Measurements from ENCODE around the gene B4GALNT3.
A peak's percentile ranks its signal among the peaks of the same experiment; 100 is the strongest.

Gene B4GALNT3

DNA sequence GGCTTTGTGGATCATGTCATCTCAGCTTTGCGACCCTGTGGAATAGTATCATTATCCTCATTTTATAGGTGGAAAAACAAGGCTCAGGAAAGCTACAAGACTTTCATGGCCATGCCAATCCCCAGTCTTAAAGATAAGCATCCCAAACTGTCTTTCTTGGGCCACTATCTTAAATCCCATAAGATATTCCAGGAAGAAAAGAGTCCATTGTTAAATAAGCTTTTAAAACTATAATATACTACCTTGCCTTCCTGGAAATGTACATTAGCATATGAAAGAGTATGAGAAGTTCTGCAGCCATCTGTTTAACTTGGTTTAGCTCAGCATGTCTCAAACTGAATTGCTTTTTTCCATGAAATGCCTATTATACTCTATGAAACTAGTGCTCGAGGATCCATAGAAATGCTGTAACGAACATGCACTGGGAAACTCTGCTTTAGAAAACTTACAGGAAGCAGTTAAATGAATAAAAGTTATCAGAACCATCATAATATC lies 77.1 kb downstream of the B4GALNT3 start:
- Histone ChIP-seq H4K20me1 (peaks cover 0 to 4% (median 0%) of the 10 kb centered on the region in 11 experiments; a peak in 1 of 22 replicates), H3K4me2 (no peak overlapping the region), H3K4me1 (peaks cover 16 to 28% (median 21%) of the 10 kb centered on the region in 10 experiments), H3K4me3 (no peak overlapping the region), H3K27ac (no peak overlapping the region), H3K9ac (no peak overlapping the region), H3K27me3 (no peaks in the 10 kb centered on the region), H3K36me3 (no peaks in the 10 kb centered on the region), H3K9me3 (replicated peaks in 1 of 11) (peaks cover 9 to 17% (median 12%) of the 10 kb centered on the region in 11 experiments)
- no peak for TF ChIP-seq Cebpa-rat (IDR thresholded peaks at IDR 0.05)

DNA sequence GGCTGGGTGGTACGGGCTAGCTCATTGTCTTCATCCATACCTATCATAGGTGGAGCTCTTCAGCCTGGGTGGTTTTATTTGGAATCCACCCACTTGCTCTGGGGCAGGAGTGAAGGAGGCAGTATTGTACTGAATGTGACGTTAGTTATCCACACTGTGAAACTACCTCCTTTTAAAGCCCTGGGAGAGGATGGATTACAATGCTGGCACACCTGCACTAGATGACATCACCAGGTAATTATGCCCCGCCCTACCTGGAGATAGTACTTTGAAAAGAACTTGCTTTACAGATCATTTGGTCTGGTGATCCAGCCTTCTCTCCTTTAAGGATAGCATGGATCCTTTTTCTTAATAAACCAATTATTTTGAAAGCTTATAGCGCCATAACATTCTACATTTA lies 78.0 kb downstream of the B4GALNT3 start:
- Histone ChIP-seq H3K27ac (peak overlapping the region in 1 of 11 experiments; percentile 28; a peak in 2 of 22 replicates), H3K36me3 (no peaks in the 10 kb centered on the region)
- no peak for TF ChIP-seq Cebpa-rat (IDR thresholded peaks at IDR 0.05)

DNA sequence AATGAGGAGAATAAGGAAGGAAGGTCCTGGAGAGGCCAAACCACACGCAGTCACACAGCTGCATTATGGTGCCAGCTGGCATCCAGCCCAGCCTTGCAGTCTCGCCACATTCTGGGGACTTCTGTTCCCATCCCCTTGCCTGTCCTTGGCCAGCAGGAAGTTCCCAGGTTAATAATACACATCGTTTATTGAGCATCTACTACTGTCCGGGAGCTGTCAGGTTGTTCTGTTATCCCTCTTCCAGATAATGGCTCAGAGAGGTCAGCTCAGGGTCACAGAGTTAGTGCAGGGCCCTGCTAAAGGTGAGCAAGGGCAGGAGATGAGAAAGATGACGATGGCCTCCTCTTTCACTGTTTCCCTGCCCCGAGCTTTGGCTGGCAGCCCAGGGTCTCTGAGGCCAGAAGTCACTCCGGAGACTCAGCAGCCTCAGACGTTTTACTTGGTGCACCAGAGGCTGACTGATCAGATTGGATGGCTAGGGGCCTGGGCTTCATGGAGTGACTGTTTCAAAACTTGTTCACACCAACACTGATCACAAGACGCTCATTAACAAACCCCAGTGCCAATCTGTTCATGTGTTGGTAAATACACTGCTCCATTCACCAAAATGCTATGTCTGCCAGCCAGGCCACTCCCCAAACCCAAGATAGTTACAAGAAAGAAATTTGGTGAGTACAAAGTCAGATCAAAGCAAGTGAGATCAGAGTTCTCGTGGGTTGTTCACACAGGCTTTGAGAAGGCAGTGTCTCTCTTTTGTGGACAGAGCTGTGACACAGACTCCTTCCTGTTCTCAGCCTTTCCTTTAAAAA lies 79.2 kb downstream of the B4GALNT3 start:
- Histone ChIP-seq H3K27ac (peak overlapping the region in 8 of 11 experiments; percentile 22 to 47 (median 38); a peak in 14 of 22 replicates), H3K9ac (peak overlapping the region in 1 of 11 experiments; percentile 7; a peak in 3 of 22 replicates), H4K20me1 (peaks cover 0 to 4% (median 0%) of the 10 kb centered on the region in 11 experiments; a peak in 1 of 22 replicates), H3K4me1 (peaks cover 16 to 40% (median 26%) of the 10 kb centered on the region in 10 experiments), H3K4me3 (no peak overlapping the region), H3K27me3 (no peaks in the 10 kb centered on the region), H3K9me3 (replicated peaks in 1 of 11) (no peaks in the 10 kb centered on the region), H3K4me2 (peak overlapping the region; percentile 24 to 86 (median 65)), H3K36me3 (no peaks in the 10 kb centered on the region)
- no peak for TF ChIP-seq Cebpa-rat (IDR thresholded peaks at IDR 0.05)

More for the DNA sequence above, 78.0 kb downstream of the B4GALNT3 start:
- Histone ChIP-seq H3K27me3 (no peaks in the 10 kb centered on the region), H4K20me1 (peaks cover 0 to 4% (median 0%) of the 10 kb centered on the region in 11 experiments; a peak in 1 of 22 replicates), H3K4me3 (no peak overlapping the region), H3K4me2 (peak overlapping the region in 4 of 11 experiments; percentile 66 to 68 (median 67); a peak in 7 of 22 replicates), H3K4me1 (peaks cover 16 to 36% (median 26%) of the 10 kb centered on the region in 10 experiments), H3K9ac (no peak overlapping the region), H3K9me3 (replicated peaks in 1 of 11) (peaks cover 0 to 7% (median 2%) of the 10 kb centered on the region in 11 experiments; a peak in 15 of 22 replicates)

DNA sequence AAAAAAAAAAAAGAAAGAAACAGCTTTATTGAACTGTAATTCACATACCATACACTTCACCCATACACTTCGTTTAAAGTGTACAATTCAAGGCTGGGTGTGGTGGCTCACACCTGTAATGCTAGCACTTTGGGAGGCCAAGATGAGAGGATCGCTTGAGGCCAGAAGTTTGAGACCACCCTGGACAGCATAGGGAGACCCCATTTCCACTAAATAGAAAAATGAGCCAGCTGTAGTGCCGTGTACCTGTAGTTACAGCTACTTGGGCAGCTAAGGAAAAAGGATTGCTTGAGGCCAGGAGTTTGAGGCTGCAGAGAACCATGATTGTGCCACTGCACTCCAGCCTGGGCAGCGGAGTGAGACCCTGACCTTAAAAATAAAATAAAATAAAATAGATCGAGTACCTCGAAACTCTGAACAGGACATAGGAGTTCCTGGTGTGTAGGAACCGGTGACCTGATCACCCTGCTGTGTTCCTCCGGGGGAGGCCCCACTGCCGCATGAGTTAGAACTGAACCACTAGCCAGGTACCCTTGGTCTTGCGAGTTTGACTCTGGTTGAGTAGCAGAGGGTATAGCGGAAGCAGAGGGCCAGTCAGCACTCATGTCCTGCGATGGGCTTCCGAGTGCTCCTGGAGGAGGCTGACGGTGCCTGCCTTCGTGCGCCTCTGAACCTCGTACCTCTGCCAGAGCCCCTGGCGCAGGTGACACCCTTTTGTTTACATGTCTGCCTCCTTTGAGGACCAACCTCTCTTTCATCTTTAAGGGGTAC lies 80.0 kb downstream of the B4GALNT3 start:
- Histone ChIP-seq H3K9me3 (replicated peaks in 1 of 11) (no peaks in the 10 kb centered on the region), H3K4me2 (peak overlapping the region; percentile 24 to 86 (median 65); a peak in 19 of 22 replicates), H4K20me1 (peaks cover 0 to 4% (median 0%) of the 10 kb centered on the region in 11 experiments; a peak in 1 of 22 replicates), H3K27me3 (no peaks in the 10 kb centered on the region), H3K36me3 (no peaks in the 10 kb centered on the region), H3K9ac (no peak overlapping the region; a peak in 1 of 22 replicates), H3K4me1 (peaks cover 21 to 47% (median 33%) of the 10 kb centered on the region in 10 experiments), H3K27ac (peak overlapping the region in 3 of 11 experiments; percentile 25 to 47 (median 32); a peak in 3 of 22 replicates), H3K4me3 (no peak overlapping the region)
- no peak for TF ChIP-seq Cebpa-rat (IDR thresholded peaks at IDR 0.05)

DNA sequence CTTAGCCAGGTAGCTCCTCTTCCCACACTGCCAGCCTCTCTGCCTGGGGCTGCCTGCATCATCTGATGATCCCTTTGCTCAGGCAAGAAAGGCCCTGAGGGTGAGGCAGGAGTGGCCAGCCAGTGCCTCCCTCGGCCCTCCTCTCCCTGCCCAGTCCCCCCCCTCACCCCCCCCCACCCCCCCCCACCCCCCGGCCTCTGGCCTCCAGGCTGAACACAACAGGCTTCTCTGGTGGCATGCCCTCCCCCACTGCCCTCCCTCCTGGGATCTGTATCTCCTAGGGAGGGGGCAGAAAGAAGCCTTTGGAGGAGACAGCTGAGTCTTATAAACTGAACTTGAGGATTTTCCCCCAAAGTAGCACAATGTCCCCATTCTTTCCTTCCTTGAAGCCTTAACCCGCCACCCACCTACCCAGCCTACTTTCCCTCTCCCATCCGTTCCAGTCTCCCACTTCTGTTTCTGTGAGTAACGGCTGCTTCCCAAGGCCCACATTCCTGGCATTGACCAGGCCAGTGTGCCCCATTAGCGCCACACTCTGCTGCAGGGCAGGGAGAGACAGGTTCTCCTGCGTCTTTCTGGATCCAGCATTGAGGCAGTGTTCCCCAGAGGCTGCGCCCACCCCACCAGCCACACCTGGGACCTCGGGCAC lies 82.1 kb downstream of the B4GALNT3 start:
- H3K27me3 ChIP-seq, result no peaks in the 10 kb centered on the region
- TF ChIP-seq Cebpa-rat (IDR thresholded peaks at IDR 0.05), result no peak
- peaks cover 0 to 4% (median 0%) of the 10 kb centered on the region in 11 experiments; a peak in 2 of 22 replicates for H4K20me1 ChIP-seq
- H3K27ac ChIP-seq, result peak overlapping the region in 1 of 11 experiments; percentile 8; a peak in 2 of 22 replicates
- H3K9ac ChIP-seq, result no peak overlapping the region
- peak overlapping the region in 5 of 11 experiments; percentile 8 to 42 (median 31); a peak in 4 of 22 replicates for H3K4me2 ChIP-seq
- no peaks in the 10 kb centered on the region for H3K9me3 ChIP-seq (replicated peaks in 1 of 11)
- H3K4me3 ChIP-seq, result no peak overlapping the region
- no peaks in the 10 kb centered on the region for H3K36me3 ChIP-seq
- peaks cover 27 to 62% (median 45%) of the 10 kb centered on the region in 10 experiments for H3K4me1 ChIP-seq

DNA sequence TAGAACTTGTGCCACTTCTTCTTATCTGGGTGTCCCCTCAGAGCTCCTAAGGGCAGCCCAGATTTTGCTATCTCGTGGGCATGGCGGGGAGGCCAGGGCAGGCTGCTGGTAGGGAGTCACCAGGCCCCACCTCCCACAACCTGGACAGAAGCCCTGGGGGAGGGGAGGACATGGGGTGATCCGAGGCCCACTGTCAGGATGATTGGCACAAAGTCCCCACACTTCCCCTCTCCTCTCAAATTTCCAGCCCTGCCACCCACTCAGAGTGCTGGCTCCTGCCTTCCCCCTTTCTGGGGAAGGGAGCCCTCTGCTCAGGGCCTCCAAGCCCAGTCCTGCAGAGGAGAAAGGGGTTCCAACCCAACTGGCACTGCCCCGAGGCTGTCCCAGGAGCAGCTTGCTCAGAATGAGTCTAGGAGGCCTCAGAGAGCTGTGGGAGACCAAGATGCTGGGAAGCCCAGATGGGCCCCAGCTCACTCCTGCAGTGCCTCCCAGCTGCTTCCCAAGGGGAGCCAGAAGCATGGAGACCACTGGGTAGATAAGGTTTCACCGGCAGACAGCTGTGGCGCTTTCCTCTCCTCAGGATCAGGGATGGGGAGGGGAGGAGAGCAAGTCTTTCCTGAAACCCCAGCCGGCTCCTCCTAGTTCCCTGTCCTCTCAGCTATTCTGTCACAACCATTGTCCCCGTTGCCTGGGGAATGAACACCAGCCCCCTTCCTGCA lies 82.8 kb downstream of the B4GALNT3 start:
- H3K4me2 ChIP-seq, result peak overlapping the region in 5 of 11 experiments; percentile 8 to 42 (median 30); a peak in 4 of 22 replicates
- H3K9ac ChIP-seq, result peak overlapping the region in 1 of 11 experiments; percentile 43; a peak in 1 of 22 replicates
- H3K4me3 ChIP-seq, result no peak overlapping the region
- peak overlapping the region in 1 of 11 experiments; percentile 8; a peak in 1 of 22 replicates for H3K27ac ChIP-seq
- TF ChIP-seq Cebpa-rat (IDR thresholded peaks at IDR 0.05), result no peak
- H4K20me1 ChIP-seq, result peaks cover 0 to 4% (median 0%) of the 10 kb centered on the region in 11 experiments; a peak in 2 of 22 replicates
- no peaks in the 10 kb centered on the region for H3K9me3 ChIP-seq (replicated peaks in 1 of 11)
- no peaks in the 10 kb centered on the region for H3K27me3 ChIP-seq
- H3K36me3 ChIP-seq, result no peaks in the 10 kb centered on the region
- peaks cover 34 to 69% (median 52%) of the 10 kb centered on the region in 10 experiments for H3K4me1 ChIP-seq

DNA sequence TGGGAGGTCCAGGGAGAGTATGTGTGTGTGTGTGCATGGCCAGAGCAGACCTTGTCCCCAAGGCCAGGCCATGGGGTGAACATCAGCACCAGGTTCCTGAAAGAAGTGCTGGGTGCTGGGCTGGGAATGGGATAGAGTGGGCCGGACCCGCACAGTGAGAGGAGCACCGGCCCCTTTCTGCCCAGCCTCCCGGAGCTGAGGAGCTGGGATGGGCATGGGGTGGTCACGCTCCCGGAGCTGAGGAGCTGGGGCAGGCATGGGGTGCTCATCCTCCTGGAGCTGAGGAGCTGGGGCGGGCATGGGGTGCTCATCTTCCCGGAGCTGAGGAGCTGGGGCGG lies 83.3 kb downstream of the B4GALNT3 start:
- H3K36me3 ChIP-seq, result no peaks in the 10 kb centered on the region
- peaks cover 39 to 67% (median 51%) of the 10 kb centered on the region in 10 experiments for H3K4me1 ChIP-seq
- H3K4me3 ChIP-seq, result no peak overlapping the region
- no peak overlapping the region for H3K4me2 ChIP-seq
- H3K9ac ChIP-seq, result no peak overlapping the region
- TF ChIP-seq Cebpa-rat (IDR thresholded peaks at IDR 0.05), result no peak
- H3K9me3 ChIP-seq (replicated peaks in 1 of 11), result no peaks in the 10 kb centered on the region
- H4K20me1 ChIP-seq, result peaks cover 0 to 4% (median 0%) of the 10 kb centered on the region in 11 experiments; a peak in 2 of 22 replicates
- 0 out of 22 replicates have a peak, but pooled peaks cover 0 to 3% (median 0%) of the 10 kb centered on the region in 11 experiments for H3K27me3 ChIP-seq
- H3K27ac ChIP-seq, result no peak overlapping the region
